Amygdala (tissue), 56 donors: ENCODE measurements around the gene NCAPG2.
"Not testable (repeated sequence)": the region's sequence is repeated elsewhere in the genome, so short reads cannot be mapped to it uniquely, and the experiment has no call there.

Source experiments
- DNase-seq, 56 donors: peaks; one replicate each; lab custom pipeline; 2025; lab: John Stamatoyannopoulos, UW

NCAPG2 gene

GRCh38 chr7:158710651-158711102 lies 6.1 kb upstream of the NCAPG2 start:
- no peak for DNase-seq

- no peak for DNase-seq
These were observed 3.0 kb upstream of the NCAPG2 start for GRCh38 chr7:158707610-158708009.

GRCh38 chr7:158706710-158707590 lies 2.3 kb upstream of the NCAPG2 start:
- no peak for DNase-seq

GRCh38 chr7:158706273-158706704 lies 1.7 kb upstream of the NCAPG2 start:
- DNase-seq, result peak in 2 of 56 donors; percentile 8 to 47

GRCh38 chr7:158705234-158705850 lies 738 bp upstream of the NCAPG2 start:
- DNase-seq, result peak in 1 of 56 donors; percentile 29

GRCh38 chr7:158703679-158704523 lies 703 bp downstream of the NCAPG2 start:
- DNase-seq, result not testable (repeated sequence)

GRCh38 chr7:158702944-158703343 lies 1.7 kb downstream of the NCAPG2 start:
- DNase-seq, result no peak

GRCh38 chr7:158702196-158702595 lies 2.4 kb downstream of the NCAPG2 start:
- no peak for DNase-seq

- no peak for DNase-seq
These were observed 4.6 kb downstream of the NCAPG2 start for GRCh38 chr7:158700008-158700407.

- DNase-seq, result no peak
These were observed 5.3 kb downstream of the NCAPG2 start for GRCh38 chr7:158699341-158699740.

- DNase-seq, result no peak
These were observed 5.9 kb downstream of the NCAPG2 start for GRCh38 chr7:158698657-158699195.

GRCh38 chr7:158697597-158697996 lies 7.0 kb downstream of the NCAPG2 start:
- DNase-seq, result not testable (repeated sequence)

GRCh38 chr7:158695726-158696452 lies 8.7 kb downstream of the NCAPG2 start:
- peak in 41 of 56 donors; percentile 3 to 74 (median 30) for DNase-seq

GRCh38 chr7:158695056-158695455 lies 9.5 kb downstream of the NCAPG2 start:
- no peak for DNase-seq

- DNase-seq, result no peak
These were observed 10.0 kb downstream of the NCAPG2 start for GRCh38 chr7:158694650-158695049.

GRCh38 chr7:158689488-158689887 lies 15.1 kb downstream of the NCAPG2 start:
- DNase-seq, result peak in 4 of 56 donors; percentile 5 to 9 (median 7)

- no peak for DNase-seq
These were observed 17.2 kb downstream of the NCAPG2 start for GRCh38 chr7:158687406-158687805.

GRCh38 chr7:158685693-158686092 lies 18.9 kb downstream of the NCAPG2 start:
- DNase-seq, result no peak

- no peak for DNase-seq
These were observed 20.3 kb downstream of the NCAPG2 start for GRCh38 chr7:158684329-158684728.

GRCh38 chr7:158683541-158683940 lies 21.1 kb downstream of the NCAPG2 start:
- DNase-seq, result no peak
